Panc1 (cell line): ENCODE measurements around the gene ADGRV1. TPM values are rescaled to one million over a fixed set of nuclear protein-coding genes. Genes with fewer than 3 reads are reported as not detected.

Source experiments
- ATAC-seq: fragments of 200-7000 bp; cut with Tn5 transposase; 2 replicates; pipeline ENCODE4 v1.9.1; 2020; ENCODE audit warnings: mild to moderate bottlenecking, moderate library complexity
- BruUV-seq: library from RNA; stranded (reverse); fragments of 400-500 nt; replicated peaks from 2 replicates; lab custom pipeline; 2021; lab: Mats Ljungman, UMichigan
- CTCF ChIA-PET: fragments of 300-600 bp; sonication (Branson Sonifier 250); formaldehyde crosslinking; loops from one replicate; lab custom pipeline; 2022; ENCODE audit warnings: antibody characterized with exemption; lab: Charles Lee
- POLR2A ChIA-PET: fragments of 300-600 bp; sonication (Branson Sonifier 250); formaldehyde crosslinking; loops from one replicate; lab custom pipeline; 2022; ENCODE audit warnings: antibody characterized with exemption; lab: Charles Lee
- DNase-seq: peaks from one replicate; pipeline ENCODE4 v3.0.0-alpha.2; 2010; ENCODE audit warnings: low read depth, low spot score
- H3K27ac ChIP-seq: 2 replicates; pipeline ENCODE4 v1.5.1; 2011; ENCODE audit warnings: mild to moderate bottlenecking, low read length, inconsistent platforms
- H3K27me3 ChIP-seq: fragments of 200-500 bp; sonication (Bioruptor generic); 2 replicates; pipeline ENCODE4 v1.6.0; 2014; ENCODE audit warnings: low read length, inconsistent platforms; ENCODE audit not compliant: control insufficient read depth, insufficient read depth
- H3K36me3 ChIP-seq: fragments of 200-500 bp; sonication (Bioruptor generic); 2 replicates; pipeline ENCODE4 v1.5.1; 2014; ENCODE audit warnings: inconsistent platforms, mild to moderate bottlenecking, low read length, moderate library complexity; ENCODE audit not compliant: control insufficient read depth, insufficient read depth
- H3K4me1 ChIP-seq: 2 replicates; pipeline ENCODE4 v1.5.1; 2011; ENCODE audit warnings: inconsistent platforms, mild to moderate bottlenecking, low read length, moderate library complexity; ENCODE audit not compliant: control insufficient read depth, insufficient read depth
- H3K4me3 ChIP-seq, 2 experiments: 2 replicates each; pipeline ENCODE4 v1.5.1; 2011 to 2012; ENCODE audit warnings: low read depth in 2 of 2, low read length in 2 of 2, mild to moderate bottlenecking in 2 of 2, inconsistent platforms in 1 of 2, moderate library complexity in 1 of 2
- H3K9me3 ChIP-seq: fragments of 200-500 bp; sonication (Bioruptor generic); 2 replicates; pipeline ENCODE4 v1.5.1; 2014; ENCODE audit warnings: low read depth, mild to moderate bottlenecking, inconsistent platforms, low read length, moderate library complexity; ENCODE audit not compliant: control insufficient read depth, insufficient read depth
- CTCF ChIP-seq: fragments of 450-650 bp; IDR thresholded peaks from 2 replicates; pipeline ENCODE4 v1.5.1; 2017; ENCODE audit warnings: mild to moderate bottlenecking
- POLR2AphosphoS5 ChIP-seq: IDR thresholded peaks from 2 replicates; pipeline ENCODE4 v1.6.1; 2012; ENCODE audit warnings: mild to moderate bottlenecking, low read depth, low read length, moderate library complexity
- REST ChIP-seq, 2 experiments: IDR thresholded peaks; 2 replicates each; pipeline ENCODE4 v1.6.1; 2011 to 2012; ENCODE audit warnings: low read depth in 2 of 2, control low read depth in 1 of 2, low read length in 1 of 2, mild to moderate bottlenecking in 1 of 2, moderate library complexity in 1 of 2; ENCODE audit not compliant: insufficient read depth in 1 of 2
- SIN3A ChIP-seq: IDR thresholded peaks from 2 replicates; pipeline ENCODE4 v1.6.1; 2012; ENCODE audit warnings: low read depth, mild to moderate bottlenecking, low read length, moderate library complexity, borderline replicate concordance; ENCODE audit not compliant: insufficient read depth
- TCF7L2 ChIP-seq: IDR thresholded peaks from 2 replicates; pipeline ENCODE4 v1.6.1; 2011; ENCODE audit warnings: mild to moderate bottlenecking, low read depth, low read length, inconsistent platforms
- in situ Hi-C: cut with HindIII; loops from 2 replicates; pipeline ENCODE4 v1.10.0; 2016; ENCODE audit warnings: low sequenced_read_pairs, low pct_unique_long_range_greater_than_20kb
- intact Hi-C: fragments of 100-400 bp; cut with micrococcal nuclease; formaldehyde crosslinking; loops from one replicate; pipeline ENCODE4 v1.10.0; 2022; ENCODE audit not compliant: unreplicated experiment
- total RNA-seq: library from RNA; stranded (reverse); gene quantifications from one replicate; pipeline ENCODE4 v1.2.1, GENCODE V29; 2021; ENCODE audit not compliant: unreplicated experiment

Gene ADGRV1
- total RNA-seq, 1 experiment from 2014 or later = 0.49 TPM

DNA sequence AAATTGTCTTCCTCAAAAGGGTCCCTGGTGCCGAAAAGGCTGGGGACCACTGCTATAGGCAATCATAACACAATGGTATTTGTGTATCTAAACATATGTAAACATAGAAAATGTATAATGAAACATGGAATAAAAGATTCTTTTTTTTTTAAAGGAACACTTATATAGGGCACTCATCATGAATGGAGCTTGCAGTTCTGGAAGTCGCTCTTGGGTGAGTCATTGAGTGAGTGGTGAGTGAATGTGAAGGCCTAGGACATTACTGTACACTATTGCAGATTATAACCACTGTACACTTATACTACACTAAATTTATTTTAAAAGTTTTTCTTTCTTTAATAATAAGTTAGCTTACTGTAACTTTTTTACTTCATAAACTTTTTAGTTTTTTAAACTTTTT lies 648.1 kb downstream of the ADGRV1 start:
- ATAC-seq (no peak), DNase-seq (no peak)
- ChIA-PET CTCF (no interaction called here), POLR2A (interaction anchor here (0.6 kb wide), 1 partner anchor 378 kb away, joined by 4 read pairs; no protein-coding TSS in a partner anchor)
- in situ Hi-C loops (no loop called here), intact Hi-C loops (no loop called here)
- H3K36me3 ChIP-seq = no peaks in the 10 kb centered on the region
- no peak for TF ChIP-seq POLR2AphosphoS5
- no peak for TF ChIP-seq SIN3A
- no peak for TF ChIP-seq CTCF
- no peak for TF ChIP-seq TCF7L2
- no peak for TF ChIP-seq REST (IDR thresholded peaks at IDR 0.05; ENCODE audit: insufficient read depth in 1 of 2, low read depth in 2 of 2, low read length in 1 of 2)
- no peaks in the 10 kb centered on the region for H3K27me3 ChIP-seq
- no peak overlapping the region for H3K27ac ChIP-seq
- H3K4me1 ChIP-seq = no peaks in the 10 kb centered on the region
- no peaks in the 10 kb centered on the region for H3K9me3 ChIP-seq
- no peak overlapping the region for H3K4me3 ChIP-seq
- BruUV-seq = no TSS peak

DNA sequence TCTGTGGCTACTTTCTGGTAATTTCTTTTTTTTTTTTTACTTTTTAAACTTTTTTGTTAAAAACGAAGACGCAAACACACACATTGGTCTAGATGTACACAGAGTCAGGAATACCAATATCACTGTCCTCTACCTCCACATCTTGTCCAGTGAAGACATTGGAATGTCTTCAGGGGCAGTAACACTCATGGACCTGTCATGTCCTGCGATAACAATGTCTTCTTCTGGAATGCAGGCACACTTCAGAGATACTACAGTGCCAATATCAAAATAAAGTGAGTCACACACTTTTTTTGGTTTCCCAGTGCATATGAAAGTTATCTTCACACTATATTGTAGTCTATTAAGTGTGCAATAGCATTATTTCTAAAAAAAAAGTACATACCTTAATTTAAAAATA lies 648.7 kb downstream of the ADGRV1 start:
- H3K4me1 ChIP-seq = no peaks in the 10 kb centered on the region
- TF ChIP-seq TCF7L2 (no peak), REST (IDR thresholded peaks at IDR 0.05; ENCODE audit: insufficient read depth in 1 of 2, low read depth in 2 of 2, low read length in 1 of 2) (no peak), SIN3A (no peak), POLR2AphosphoS5 (no peak), CTCF (no peak)
- no peaks in the 10 kb centered on the region for H3K36me3 ChIP-seq
- no peak for ATAC-seq
- no TSS peak for BruUV-seq
- CTCF ChIA-PET = no interaction called here
- no peaks in the 10 kb centered on the region for H3K9me3 ChIP-seq
- H3K27me3 ChIP-seq = no peaks in the 10 kb centered on the region
- in situ Hi-C loops (no loop called here), intact Hi-C loops (no loop called here)
- DNase-seq = no peak
- H3K4me3 ChIP-seq = no peak overlapping the region
- POLR2A ChIA-PET = no interaction called here
- H3K27ac ChIP-seq = no peak overlapping the region
